Astrocyte of the cerebellum (primary cell): ENCODE measurements around the gene NR1I3.
A peak's percentile ranks its signal among the peaks of the same experiment; 100 is the strongest.

Source experiments
- DNase-seq: peaks from one replicate; pipeline ENCODE4 v3.0.0-alpha.2; 2011; ENCODE audit warnings: low read depth
- H3K4me3 ChIP-seq: 2 replicates; pipeline ENCODE4 v1.5.1; 2011; ENCODE audit warnings: mild to moderate bottlenecking, low read depth, low read length, moderate library complexity
- in situ Hi-C: cut with HindIII; loops from 2 replicates; pipeline ENCODE4 v1.10.0; 2017; ENCODE audit warnings: low sequenced_read_pairs
- TF ChIP-seq, protein P1 (sequence below): IDR thresholded peaks from 2 replicates; pipeline ENCODE4 v1.5.1; 2012; ENCODE audit warnings: low read length, low read depth, moderate library complexity, mild to moderate bottlenecking; ENCODE audit errors: missing control alignments

NR1I3 gene

DNA sequence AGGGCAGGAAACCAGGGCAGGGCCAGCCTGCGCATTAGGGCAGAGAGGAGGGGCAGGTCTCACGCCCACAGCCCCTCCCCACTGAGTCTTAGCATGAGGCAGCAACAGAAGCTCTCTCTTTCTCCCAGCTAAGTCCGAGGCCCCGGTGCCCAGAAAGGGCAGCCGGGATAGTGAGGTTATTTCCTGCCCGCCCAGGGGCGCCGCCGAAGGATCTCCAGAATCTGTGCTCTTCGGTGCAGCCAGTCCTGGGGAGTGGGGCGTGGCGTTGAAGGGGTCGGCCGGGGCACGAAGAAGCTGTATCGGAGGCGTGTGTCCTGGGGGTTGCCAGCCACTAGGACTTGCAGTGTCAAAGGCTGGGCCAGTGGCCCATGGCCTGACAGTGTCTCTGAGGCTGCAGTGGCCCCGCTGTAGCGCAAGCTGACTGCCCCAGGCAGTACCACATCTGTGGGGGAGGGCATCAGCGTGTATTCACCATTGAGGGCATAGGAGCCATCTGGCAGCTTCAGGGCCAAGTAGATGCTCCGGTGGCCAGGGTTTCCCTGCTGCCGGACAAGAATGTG lies 47.0 kb downstream of the NR1I3 start:
- in situ Hi-C loops: no loop called here
- TF ChIP-seq, protein P1, sequence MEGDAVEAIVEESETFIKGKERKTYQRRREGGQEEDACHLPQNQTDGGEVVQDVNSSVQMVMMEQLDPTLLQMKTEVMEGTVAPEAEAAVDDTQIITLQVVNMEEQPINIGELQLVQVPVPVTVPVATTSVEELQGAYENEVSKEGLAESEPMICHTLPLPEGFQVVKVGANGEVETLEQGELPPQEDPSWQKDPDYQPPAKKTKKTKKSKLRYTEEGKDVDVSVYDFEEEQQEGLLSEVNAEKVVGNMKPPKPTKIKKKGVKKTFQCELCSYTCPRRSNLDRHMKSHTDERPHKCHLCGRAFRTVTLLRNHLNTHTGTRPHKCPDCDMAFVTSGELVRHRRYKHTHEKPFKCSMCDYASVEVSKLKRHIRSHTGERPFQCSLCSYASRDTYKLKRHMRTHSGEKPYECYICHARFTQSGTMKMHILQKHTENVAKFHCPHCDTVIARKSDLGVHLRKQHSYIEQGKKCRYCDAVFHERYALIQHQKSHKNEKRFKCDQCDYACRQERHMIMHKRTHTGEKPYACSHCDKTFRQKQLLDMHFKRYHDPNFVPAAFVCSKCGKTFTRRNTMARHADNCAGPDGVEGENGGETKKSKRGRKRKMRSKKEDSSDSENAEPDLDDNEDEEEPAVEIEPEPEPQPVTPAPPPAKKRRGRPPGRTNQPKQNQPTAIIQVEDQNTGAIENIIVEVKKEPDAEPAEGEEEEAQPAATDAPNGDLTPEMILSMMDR: no peak
- no peak for DNase-seq
- H3K4me3 ChIP-seq: no peak overlapping the region

DNA sequence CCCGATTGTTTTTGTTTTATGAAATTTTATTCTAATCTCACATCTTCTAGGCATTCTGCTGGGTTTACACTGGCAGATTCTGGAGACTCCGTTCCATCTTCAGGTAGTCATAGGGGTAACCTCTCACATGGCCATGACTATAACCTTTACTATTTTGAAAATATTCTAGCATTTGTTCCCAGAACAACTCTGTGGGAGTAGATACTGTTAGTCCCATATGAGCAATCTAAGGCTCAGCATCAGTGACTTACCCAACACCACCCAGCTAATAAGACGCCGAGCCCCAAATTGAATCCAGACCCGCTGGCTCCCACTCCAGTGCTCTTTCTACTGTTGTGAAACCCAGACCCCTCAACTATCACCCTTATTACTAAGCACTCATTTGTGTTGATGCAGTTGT lies 49.0 kb downstream of the NR1I3 start:
- in situ Hi-C loops: no loop called here
- DNase-seq: no peak
- H3K4me3 ChIP-seq: no peak overlapping the region
- TF ChIP-seq, protein P1: no peak

DNA sequence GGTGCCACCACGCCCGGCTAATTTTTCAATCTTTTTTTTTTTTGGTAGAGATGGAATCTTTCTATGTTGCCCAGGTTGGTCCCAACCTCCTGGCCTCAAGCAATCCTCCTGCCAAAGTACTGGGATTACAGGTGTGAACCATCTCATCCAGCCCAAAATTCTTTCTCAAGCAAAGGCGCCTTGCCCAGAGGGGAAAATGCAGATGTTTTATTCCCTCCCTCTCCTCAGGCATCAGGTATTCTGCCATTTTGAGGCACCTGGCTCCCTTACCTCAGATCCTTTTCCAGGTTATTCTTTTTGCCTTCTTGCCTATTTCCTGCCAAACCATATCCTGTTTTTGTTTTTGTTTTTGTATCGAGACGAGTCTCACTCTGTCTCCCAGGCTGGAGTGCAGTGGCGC lies 49.6 kb downstream of the NR1I3 start:
- no peak for DNase-seq
- in situ Hi-C loops: no loop called here
- H3K4me3 ChIP-seq: no peak overlapping the region
- TF ChIP-seq, protein P1: no peak

DNA sequence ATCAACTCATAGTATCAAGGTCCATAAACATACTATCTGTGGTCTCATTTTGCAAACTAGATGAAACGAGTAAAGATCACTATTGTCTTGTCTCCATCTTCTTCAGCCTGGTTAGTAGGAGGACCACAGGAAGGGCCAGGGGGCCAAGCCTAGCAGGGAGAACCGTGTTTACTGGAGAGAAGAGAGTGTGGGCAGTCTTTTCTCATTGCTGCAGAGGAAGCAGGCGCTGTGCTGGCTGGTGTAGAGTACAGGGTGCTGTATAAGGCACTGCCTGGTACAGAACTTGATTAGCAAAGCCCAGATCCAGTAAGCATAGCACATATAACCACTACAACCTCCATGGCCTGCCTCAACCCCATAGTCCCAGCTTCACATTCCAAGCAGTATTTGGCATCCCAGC lies 50.7 kb downstream of the NR1I3 start:
- in situ Hi-C loops: no loop called here
- H3K4me3 ChIP-seq: no peak overlapping the region
- DNase-seq: no peak
- TF ChIP-seq, protein P1: no peak

DNA sequence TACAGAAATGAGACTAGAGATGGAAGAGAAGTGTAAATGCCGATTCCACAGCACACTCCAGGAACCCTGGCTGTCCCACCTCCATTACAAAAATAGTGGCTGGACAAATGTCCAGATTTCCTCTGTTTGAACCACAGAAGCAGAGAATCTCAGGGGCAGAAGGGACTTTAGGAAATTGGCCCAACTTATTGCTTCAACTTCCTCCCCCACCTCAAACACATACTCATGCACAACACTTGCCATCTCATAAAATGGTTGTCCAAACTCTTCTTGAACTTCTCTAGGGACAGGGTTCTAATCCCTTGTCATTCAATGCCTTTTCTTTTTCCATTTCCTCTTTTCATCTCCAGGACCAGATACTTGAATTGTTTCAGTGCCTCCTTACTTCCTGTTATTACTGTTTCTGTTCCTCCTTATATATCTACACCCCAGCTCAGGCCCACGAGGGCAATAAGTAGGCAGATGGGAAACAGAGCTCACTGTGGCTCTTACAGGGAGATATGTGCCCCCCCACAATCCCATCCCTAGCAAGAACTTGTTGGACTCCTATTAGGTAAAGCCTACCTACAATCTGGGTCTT lies 52.2 kb downstream of the NR1I3 start:
- in situ Hi-C loops: no loop called here
- DNase-seq: no peak
- H3K4me3 ChIP-seq: no peak overlapping the region
- TF ChIP-seq, protein P1: no peak

DNA sequence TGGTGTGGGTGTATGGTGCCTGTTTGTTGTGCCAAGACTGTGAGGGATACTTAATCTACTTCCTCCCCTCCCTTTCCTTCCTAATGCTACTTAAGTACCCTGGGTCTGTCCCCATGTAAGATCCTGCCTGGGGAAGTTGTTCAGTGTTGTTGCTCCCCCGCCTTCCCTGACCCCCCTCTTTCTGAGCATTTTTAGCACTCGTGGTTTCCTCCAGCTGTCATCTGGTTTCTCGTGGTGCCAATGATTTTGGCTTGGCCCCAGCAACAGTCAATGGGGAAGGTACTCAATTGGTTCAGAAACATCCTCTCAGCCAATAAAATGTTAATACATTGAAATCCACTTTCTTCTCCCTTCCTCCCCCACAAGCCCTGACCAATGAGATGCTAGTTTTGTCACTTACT lies 52.7 kb downstream of the NR1I3 start:
- DNase-seq: peak; percentile 28
- no peak overlapping the region for H3K4me3 ChIP-seq
- TF ChIP-seq, protein P1: no peak
- in situ Hi-C loops: no loop called here
